Effector memory CD8-positive, alpha-beta T cell (primary cell): Measurements from ENCODE around the gene PDLIM7.
A peak's percentile ranks its signal among the peaks of the same experiment; 100 is the strongest.

Source experiments
- ATAC-seq: fragments of 150-1000 bp; cut with Tn5 transposase; replicated peaks from 2 replicates; pipeline ENCODE4 v1.10.0; 2021; ENCODE audit warnings: mild to moderate bottlenecking, moderate library complexity
- DNase-seq, 3 experiments: peaks; one replicate each; pipeline ENCODE4 v3.0.0; 2021
- H3K27ac Mint-ChIP-seq, 2 donors: one replicate each; pipeline ENCODE4 v1.8.0; 2022; ENCODE audit warnings: mild to moderate bottlenecking in 2 of 2, mixed read lengths in 2 of 2, moderate library complexity in 2 of 2
- H3K27me3 Mint-ChIP-seq, 2 donors: one replicate each; pipeline ENCODE4 v1.8.0; 2022; ENCODE audit warnings: mixed read lengths in 2 of 2
- H3K36me3 Mint-ChIP-seq: one replicate; pipeline ENCODE4 v1.8.0; 2022; ENCODE audit warnings: mild to moderate bottlenecking, moderate library complexity, mixed read lengths; ENCODE audit not compliant: insufficient read depth
- H3K4me1 Mint-ChIP-seq, 2 donors: one replicate each; pipeline ENCODE4 v1.8.0; 2022; ENCODE audit warnings: low read depth in 2 of 2, mixed read lengths in 2 of 2
- H3K4me3 Mint-ChIP-seq, 2 donors: one replicate each; pipeline ENCODE4 v1.8.0; 2022; ENCODE audit warnings: mild to moderate bottlenecking in 2 of 2, mixed read lengths in 2 of 2, moderate library complexity in 2 of 2
- H3K9me3 Mint-ChIP-seq, 2 donors: one replicate each; pipeline ENCODE4 v1.8.0; 2022; ENCODE audit warnings: mixed read lengths in 2 of 2

The PDLIM7 gene

GRCh38 chr5:177516601-177517568 is 19.5 kb upstream of the PDLIM7 start, which contains the start of gene DDX41:
Gene DDX41 (minus strand): TSS chr5:177516961. CDS start chr5:177516945, 16 bp downstream.
- Mint-ChIP-seq H3K9me3 (no peaks in the 10 kb centered on the region), H3K36me3 (peaks cover 31% of the 10 kb centered on the region), H3K4me1 (peaks cover 51 to 61% of the 10 kb centered on the region in 2 donors), H3K27me3 (no peaks in the 10 kb centered on the region), H3K4me3 (peak within 1 kb of the TSS; percentile 87 to 93), H3K27ac (peak within 1 kb of the TSS; percentile 88 to 93)
- ATAC-seq: peak; percentile 84
- peak; percentile 91 to 92 (median 91) for DNase-seq

GRCh38 chr5:177515580-177515979 is 18.2 kb upstream of the PDLIM7 start:
- H3K9me3 Mint-ChIP-seq: no peaks in the 10 kb centered on the region
- H3K27ac Mint-ChIP-seq: peak overlapping the region in 1 of 2 donors; percentile 88
- peaks cover 38% of the 10 kb centered on the region for H3K36me3 Mint-ChIP-seq
- no peak for ATAC-seq
- H3K4me1 Mint-ChIP-seq: peaks cover 40 to 48% of the 10 kb centered on the region in 2 donors
- no peak for DNase-seq
- H3K4me3 Mint-ChIP-seq: peak overlapping the region; percentile 87 to 93
- no peaks in the 10 kb centered on the region for H3K27me3 Mint-ChIP-seq

GRCh38 chr5:177514541-177514940 is 17.1 kb upstream of the PDLIM7 start:
- Mint-ChIP-seq H3K4me3 (no peak overlapping the region), H3K4me1 (peaks cover 32 to 40% of the 10 kb centered on the region in 2 donors), H3K36me3 (peaks cover 37% of the 10 kb centered on the region), H3K27ac (no peak overlapping the region), H3K27me3 (no peaks in the 10 kb centered on the region), H3K9me3 (no peaks in the 10 kb centered on the region)
- ATAC-seq: no peak
- DNase-seq: no peak

GRCh38 chr5:177513500-177513899 is 16.1 kb upstream of the PDLIM7 start:
- Mint-ChIP-seq H3K36me3 (peaks cover 35% of the 10 kb centered on the region), H3K27me3 (no peaks in the 10 kb centered on the region), H3K4me1 (peaks cover 32 to 33% of the 10 kb centered on the region in 2 donors), H3K27ac (no peak overlapping the region), H3K9me3 (no peaks in the 10 kb centered on the region), H3K4me3 (no peak overlapping the region)
- ATAC-seq: no peak
- no peak for DNase-seq

- Mint-ChIP-seq H3K36me3 (peaks cover 35% of the 10 kb centered on the region), H3K27ac (no peak overlapping the region), H3K4me3 (no peak overlapping the region), H3K4me1 (peaks cover 32 to 33% of the 10 kb centered on the region in 2 donors), H3K27me3 (no peaks in the 10 kb centered on the region), H3K9me3 (no peaks in the 10 kb centered on the region)
- DNase-seq (no peak), ATAC-seq (no peak)
Measured at GRCh38 chr5:177512736-177513380, 15.5 kb upstream of the PDLIM7 start.

GRCh38 chr5:177511796-177512675 is 14.6 kb upstream of the PDLIM7 start:
- no peak for DNase-seq
- Mint-ChIP-seq H3K27me3 (no peaks in the 10 kb centered on the region), H3K4me1 (peaks cover 27 to 28% of the 10 kb centered on the region in 2 donors), H3K4me3 (no peak overlapping the region), H3K9me3 (no peaks in the 10 kb centered on the region), H3K36me3 (peaks cover 34% of the 10 kb centered on the region), H3K27ac (no peak overlapping the region)
- ATAC-seq: no peak

GRCh38 chr5:177511181-177511580 is 13.8 kb upstream of the PDLIM7 start:
- DNase-seq (no peak), ATAC-seq (no peak)
- Mint-ChIP-seq H3K4me1 (peaks cover 20 to 21% of the 10 kb centered on the region in 2 donors), H3K36me3 (peaks cover 30% of the 10 kb centered on the region), H3K27ac (no peak overlapping the region), H3K9me3 (no peaks in the 10 kb centered on the region), H3K4me3 (no peak overlapping the region), H3K27me3 (no peaks in the 10 kb centered on the region)

- Mint-ChIP-seq H3K36me3 (peaks cover 28% of the 10 kb centered on the region), H3K27ac (no peak overlapping the region), H3K4me3 (no peak overlapping the region), H3K27me3 (no peaks in the 10 kb centered on the region), H3K9me3 (no peaks in the 10 kb centered on the region), H3K4me1 (peaks cover 14 to 15% of the 10 kb centered on the region in 2 donors)
- ATAC-seq (peak; percentile 58), DNase-seq (no peak)
Measured at GRCh38 chr5:177510567-177511053, 13.2 kb upstream of the PDLIM7 start.

GRCh38 chr5:177509991-177510566 is 12.7 kb upstream of the PDLIM7 start:
- Mint-ChIP-seq H3K27ac (no peak overlapping the region), H3K36me3 (peaks cover 28% of the 10 kb centered on the region), H3K4me1 (peaks cover 10% of the 10 kb centered on the region in 2 donors), H3K9me3 (no peaks in the 10 kb centered on the region), H3K27me3 (no peaks in the 10 kb centered on the region), H3K4me3 (peak overlapping the region in 1 of 2 donors; percentile 25)
- DNase-seq (no peak), ATAC-seq (no peak)

- DNase-seq: no peak
- Mint-ChIP-seq H3K27me3 (no peaks in the 10 kb centered on the region), H3K4me1 (peaks cover 9% of the 10 kb centered on the region in 2 donors), H3K27ac (peak within 1 kb of the TSS; percentile 80), H3K9me3 (no peaks in the 10 kb centered on the region), H3K4me3 (peak within 1 kb of the TSS in 1 of 2 donors; percentile 25), H3K36me3 (peaks cover 24% of the 10 kb centered on the region)
- peak; percentile 24 for ATAC-seq
Measured at GRCh38 chr5:177509381-177509951, 12.1 kb upstream of the PDLIM7 start, which contains the start of gene DOK3. Gene DOK3 (minus strand): TSS chr5:177509826. CDS start chr5:177509540, 286 bp downstream.

GRCh38 chr5:177508837-177509236 is 11.4 kb upstream of the PDLIM7 start:
- Mint-ChIP-seq H3K4me1 (peaks cover 3% of the 10 kb centered on the region in 2 donors), H3K4me3 (no peak overlapping the region), H3K27ac (peak overlapping the region; percentile 80), H3K27me3 (no peaks in the 10 kb centered on the region), H3K9me3 (no peaks in the 10 kb centered on the region), H3K36me3 (peaks cover 20% of the 10 kb centered on the region)
- DNase-seq (no peak), ATAC-seq (no peak)

GRCh38 chr5:177508221-177508611 is 10.8 kb upstream of the PDLIM7 start:
- Mint-ChIP-seq H3K4me1 (peaks cover 0 to 3% of the 10 kb centered on the region in 2 donors), H3K27ac (no peak overlapping the region), H3K4me3 (peak overlapping the region in 1 of 2 donors; percentile 7), H3K36me3 (peaks cover 17% of the 10 kb centered on the region), H3K27me3 (no peaks in the 10 kb centered on the region), H3K9me3 (no peaks in the 10 kb centered on the region)
- DNase-seq (no peak), ATAC-seq (no peak)
